ENCODE measurements around the gene BMX.

BMX gene

DNA sequence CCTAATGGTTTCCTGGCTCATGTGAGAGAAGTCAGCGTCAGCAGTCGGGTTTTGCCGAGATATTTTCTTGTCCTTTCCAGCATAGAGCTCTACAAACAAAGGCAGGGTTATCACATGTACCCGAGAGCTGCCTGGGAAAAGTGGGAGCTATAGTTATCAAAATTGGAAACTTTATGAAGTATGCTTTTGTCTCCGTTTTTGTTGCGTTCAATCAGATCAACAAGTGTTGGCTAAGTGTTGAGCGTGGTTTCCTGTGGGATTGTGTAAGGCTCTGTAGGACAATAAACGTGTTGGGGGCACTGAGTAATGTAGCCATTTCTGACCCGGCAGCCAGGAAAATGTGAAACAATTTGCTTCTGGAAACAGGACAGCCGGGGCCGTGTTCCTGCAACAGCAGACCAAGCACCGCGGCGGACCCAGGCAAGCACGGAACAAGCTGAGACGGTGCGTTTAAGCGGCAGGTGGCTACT lies at the start of gene BMX:
Gene BMX, plus strand, starts transcription at position 311 of the 470 bp plus-strand sequence. CDS start 7,547 bp downstream, outside the sequence.
- DNase-seq (ENCODE audit: low read depth) = no peak

DNA sequence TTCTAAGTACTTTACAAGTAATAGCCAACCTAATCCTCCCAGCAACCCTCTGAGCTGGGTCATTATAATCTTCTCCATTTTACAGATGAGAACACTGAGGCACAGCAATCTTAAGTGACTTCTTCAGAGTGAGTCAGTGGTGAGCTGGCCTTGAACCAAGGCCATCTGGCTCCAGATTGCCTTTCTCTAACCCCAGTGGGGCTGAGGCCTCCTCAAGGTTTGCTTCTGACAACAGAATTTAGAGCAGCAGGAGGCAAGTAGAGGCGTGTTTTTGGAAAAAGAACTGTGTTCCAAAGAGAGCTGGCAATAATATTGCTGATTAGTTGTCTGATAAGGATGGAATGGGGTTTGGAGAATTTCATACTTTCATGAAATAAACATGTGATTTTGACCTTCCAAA lies 48.7 kb upstream of the BMX start:
- no peak for DNase-seq (ENCODE audit: low read depth)

GRCh38 chrX:15464704-15465103 lies 35.9 kb upstream of the BMX start:
- DNase-seq (ENCODE audit: low read depth) = no peak

DNA sequence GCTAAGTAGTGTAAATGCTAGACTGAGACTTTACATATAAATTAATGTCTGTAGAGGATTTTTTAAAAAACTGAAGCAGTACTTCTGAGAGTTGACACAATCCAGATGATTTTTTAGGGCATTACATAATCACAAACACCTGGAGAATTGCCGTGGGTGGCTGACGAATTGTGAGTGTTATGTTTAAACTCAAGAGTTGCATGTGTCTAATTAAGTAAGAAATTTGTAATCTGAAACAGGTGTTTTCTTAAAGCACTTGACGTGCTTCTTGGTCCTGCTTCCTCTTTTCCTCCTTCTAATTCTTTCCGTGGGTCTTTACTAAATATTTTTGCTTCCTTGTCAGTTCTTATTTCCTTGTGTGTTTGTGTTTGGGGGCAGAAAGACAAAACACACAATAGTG lies 35.3 kb upstream of the BMX start:
- no peak for DNase-seq (ENCODE audit: low read depth)

DNA sequence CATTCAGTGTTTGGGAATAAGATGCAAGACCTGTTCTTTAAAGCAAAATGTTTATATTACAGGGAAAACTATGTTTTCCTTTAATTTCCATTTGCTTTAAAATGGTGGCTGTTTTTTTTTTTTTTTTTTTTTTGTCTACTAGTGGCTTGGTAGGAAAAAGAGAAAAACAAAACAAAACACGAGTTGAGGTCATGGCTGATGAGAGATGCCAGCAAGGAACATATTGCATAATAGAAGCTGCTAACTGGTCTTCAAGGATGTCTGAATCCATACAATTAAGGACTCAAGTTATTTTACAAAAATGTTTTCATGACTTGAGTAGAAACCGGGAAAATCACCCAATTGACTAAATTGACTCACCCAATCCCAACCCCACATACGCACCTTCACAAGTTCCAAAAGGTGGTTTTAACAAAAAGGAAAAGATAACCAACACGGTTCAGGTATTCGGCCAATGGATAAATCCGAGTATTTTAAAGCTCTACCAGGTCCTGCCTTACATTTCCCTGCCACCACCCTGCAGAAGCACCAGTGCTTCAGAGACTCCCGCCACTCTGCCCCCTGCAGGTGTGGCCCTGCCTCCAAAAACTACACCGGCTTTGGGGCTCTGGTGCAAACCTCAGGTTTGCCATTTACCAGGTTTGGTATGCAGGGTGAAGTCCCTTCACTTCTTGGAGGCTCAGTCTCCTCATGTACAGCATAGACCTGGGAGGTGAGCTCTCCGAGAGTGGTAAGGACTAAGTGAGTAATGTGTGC lies 34.5 kb upstream of the BMX start:
- DNase-seq (ENCODE audit: low read depth) = no peak

GRCh38 chrX:15468036-15468435 lies 32.6 kb upstream of the BMX start:
- no peak for DNase-seq (ENCODE audit: low read depth)

- no peak for DNase-seq (ENCODE audit: low read depth)
Measured at GRCh38 chrX:15469613-15470012, 31.0 kb upstream of the BMX start.

GRCh38 chrX:15471028-15471427 lies 29.6 kb upstream of the BMX start:
- peak; percentile 4 for DNase-seq (ENCODE audit: low read depth)

- no peak for DNase-seq (ENCODE audit: low read depth)
Measured at GRCh38 chrX:15472531-15472930, 28.1 kb upstream of the BMX start.

DNA sequence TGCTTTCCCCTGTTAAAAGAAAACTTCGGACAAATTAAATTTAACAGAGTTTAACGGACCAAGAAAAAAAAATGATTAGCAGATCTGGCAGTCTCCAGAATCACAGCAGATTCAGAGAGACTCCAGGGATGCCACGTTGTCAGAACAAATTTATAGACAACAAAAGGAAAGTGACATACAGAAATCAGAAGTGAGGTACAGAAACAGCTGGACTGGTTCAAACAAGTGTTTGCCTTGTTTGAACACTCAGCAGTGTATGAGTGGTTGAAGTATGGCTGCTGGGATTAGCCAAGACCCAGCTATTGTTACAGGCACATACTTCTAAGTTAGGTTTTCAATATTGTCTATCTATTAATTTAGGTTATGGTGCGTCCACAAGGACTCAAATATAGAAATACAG lies 26.6 kb upstream of the BMX start:
- DNase-seq (ENCODE audit: low read depth) = no peak

GRCh38 chrX:15475021-15475420 lies 25.6 kb upstream of the BMX start:
- no peak for DNase-seq (ENCODE audit: low read depth)

- DNase-seq (ENCODE audit: low read depth) = no peak
Measured at GRCh38 chrX:15475486-15475885, 25.1 kb upstream of the BMX start.

- DNase-seq (ENCODE audit: low read depth) = no peak
Measured at GRCh38 chrX:15483891-15484290, 16.7 kb upstream of the BMX start.

- DNase-seq (ENCODE audit: low read depth) = no peak
Measured at GRCh38 chrX:15492469-15492868, 8.1 kb upstream of the BMX start.

DNA sequence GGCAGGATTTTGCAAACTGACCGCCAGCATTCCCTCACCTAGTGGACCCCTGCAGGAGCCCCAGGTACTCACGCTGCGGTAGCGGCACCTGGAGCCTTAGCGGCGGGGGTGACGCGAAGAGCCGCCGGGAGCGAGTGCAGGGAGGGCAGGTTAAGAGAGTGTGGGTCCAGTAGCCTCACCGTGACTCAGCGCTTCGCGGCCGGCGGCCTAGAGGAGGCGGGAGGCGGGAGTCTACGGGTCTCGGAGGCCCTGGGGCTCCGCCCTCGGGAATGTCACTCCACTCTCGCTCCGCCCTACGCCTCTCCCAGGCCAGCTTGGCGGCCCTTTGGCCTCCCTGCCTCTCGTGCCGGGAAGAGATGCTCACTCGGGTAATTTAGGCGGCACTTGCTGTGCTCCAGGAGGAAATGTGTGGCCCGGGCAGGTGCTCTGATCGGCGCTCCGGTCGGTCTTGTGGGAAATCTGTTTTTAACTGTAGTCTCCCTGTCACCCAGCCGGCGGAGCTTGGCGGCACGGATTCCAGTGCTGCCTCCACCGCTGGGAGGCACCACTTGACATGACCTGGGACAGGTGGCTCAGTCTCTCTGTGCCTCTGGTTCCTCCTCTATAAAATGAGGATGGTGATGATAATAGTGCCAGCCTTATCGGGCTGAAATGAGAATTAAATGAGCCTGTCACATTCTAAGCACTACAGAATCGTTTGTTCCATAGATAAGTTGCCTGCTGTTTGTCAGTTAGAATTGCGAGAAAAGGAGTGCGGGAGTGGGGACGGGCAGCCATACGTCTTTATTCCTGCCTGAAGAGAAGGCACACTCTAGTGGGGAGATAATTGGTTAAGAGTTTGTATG lies 7.3 kb upstream of the BMX start, which contains the start of gene PIR:
Gene PIR, minus strand, starts transcription at position 216 of the 845 bp plus-strand sequence. CDS start 2,076 bp downstream, outside the sequence.
- DNase-seq (ENCODE audit: low read depth) = peak; percentile 45

- no peak for DNase-seq (ENCODE audit: low read depth)
Measured at GRCh38 chrX:15495801-15496200, 4.8 kb upstream of the BMX start.

GRCh38 chrX:15496824-15497223 lies 3.8 kb upstream of the BMX start:
- DNase-seq (ENCODE audit: low read depth) = no peak

- no peak for DNase-seq (ENCODE audit: low read depth)
Measured at GRCh38 chrX:15497865-15498264, 2.7 kb upstream of the BMX start.

GRCh38 chrX:15498741-15499140 lies 1.9 kb upstream of the BMX start:
- no peak for DNase-seq (ENCODE audit: low read depth)

DNA sequence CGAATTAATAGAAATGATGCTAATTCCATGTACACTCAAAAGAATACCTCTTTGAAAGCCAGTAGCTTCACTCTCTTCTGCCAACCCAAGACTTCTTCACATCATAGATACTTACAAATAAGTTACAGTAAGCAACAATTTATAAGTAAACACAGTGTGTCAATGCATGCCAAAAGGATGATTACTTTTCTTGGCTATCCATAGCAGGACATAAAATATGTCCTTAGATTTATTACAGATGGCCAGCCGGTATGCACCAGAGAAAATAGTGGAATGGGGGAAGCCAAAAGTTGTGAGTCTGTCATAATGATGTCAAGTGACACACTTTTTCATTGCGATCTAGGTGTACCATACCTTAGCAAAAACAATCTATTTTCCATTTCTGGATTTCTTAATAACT lies 631 bp upstream of the BMX start:
- DNase-seq (ENCODE audit: low read depth) = no peak

GRCh38 chrX:15501506-15501905 lies 899 bp downstream of the BMX start:
- no peak for DNase-seq (ENCODE audit: low read depth)

DNA sequence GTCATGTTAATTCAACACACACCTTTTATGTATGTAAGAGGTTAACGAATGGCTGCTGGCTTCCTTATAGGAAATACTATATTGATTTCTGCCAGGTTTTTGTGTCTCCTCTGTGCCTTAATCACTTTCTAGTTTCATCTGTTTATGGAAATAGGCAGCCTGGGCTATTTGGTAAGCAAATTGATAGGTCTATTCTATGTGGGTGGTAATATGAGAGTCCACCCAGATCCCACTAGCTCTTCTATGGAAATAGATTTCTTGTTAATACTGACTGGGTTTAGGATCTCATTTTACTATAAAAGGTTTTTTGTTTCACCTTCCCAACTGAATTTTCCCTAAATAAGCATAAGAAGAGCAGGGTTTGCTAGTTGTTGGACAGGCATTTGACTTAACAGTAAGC lies 4.1 kb downstream of the BMX start:
- no peak for DNase-seq (ENCODE audit: low read depth)

DNA sequence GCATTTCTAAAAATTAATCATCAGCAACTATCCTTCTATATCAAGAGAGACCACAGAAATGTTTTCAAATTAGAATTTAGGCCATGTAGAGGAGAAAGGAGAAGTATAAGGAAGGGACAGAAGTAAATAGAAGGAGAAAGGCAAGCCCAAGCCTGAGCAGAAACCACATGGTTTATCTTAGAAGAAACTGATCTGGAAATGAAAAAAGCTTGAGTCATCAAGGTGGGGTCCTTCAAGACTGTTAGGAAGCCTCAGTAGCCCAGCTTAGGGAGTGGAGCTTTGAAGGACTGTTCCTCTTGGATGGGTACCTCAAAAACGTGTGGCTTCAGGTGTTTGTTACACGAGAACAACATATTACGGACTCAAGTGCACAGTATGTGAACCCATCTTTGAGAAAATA lies 4.5 kb downstream of the BMX start:
- no peak for DNase-seq (ENCODE audit: low read depth)

All from stimulated activated CD8-positive, alpha-beta memory T cell treated with anti-CD3 and anti-CD28 coated beads, Interleukin-12 subunit alpha, Interleukin-12 subunit beta, amount 100 ng/mL, for 4 hours (primary cell).